Aorta (tissue), 5 donors: ENCODE measurements around the gene IRGM. TPM values are rescaled to one million over a fixed set of nuclear protein-coding genes. Genes with fewer than 3 reads are reported as not detected.
"Not testable (repeated sequence)": the region's sequence is repeated elsewhere in the genome, so short reads cannot be mapped to it uniquely, and the experiment has no call there.

Experiments used
- ATAC-seq: fragments of 200-7000 bp; cut with Tn5 transposase; one replicate; pipeline ENCODE4 v1.9.1; 2022; ENCODE audit warnings: moderate library complexity; ENCODE audit not compliant: low FRiP score
- DNase-seq, 2 donors: peaks; one replicate each; pipeline ENCODE4 v3.0.0-alpha.2; 2020
- H3K27ac ChIP-seq, 2 donors: one replicate each; pipeline ENCODE4 v1.5.1; 2013; ENCODE audit warnings: low read length in 2 of 2, mild to moderate bottlenecking in 2 of 2, moderate library complexity in 2 of 2, control low read depth in 1 of 2, inconsistent platforms in 1 of 2, low read depth in 1 of 2
- H3K27me3 ChIP-seq, 2 donors: one replicate each; pipeline ENCODE4 v1.6.1; 2013; ENCODE audit warnings: control low read depth in 1 of 2, low read length in 1 of 2, mild to moderate bottlenecking in 1 of 2, moderate library complexity in 1 of 2; ENCODE audit not compliant: insufficient read depth in 2 of 2, control insufficient read depth in 1 of 2
- H3K36me3 ChIP-seq, 2 donors: one replicate each; pipeline ENCODE4 v1.6.1; 2013; ENCODE audit warnings: control low read depth in 1 of 2, low read length in 1 of 2, mild to moderate bottlenecking in 1 of 2; ENCODE audit not compliant: insufficient read depth in 2 of 2, control insufficient read depth in 1 of 2
- H3K4me1 ChIP-seq, 2 donors: one replicate each; pipeline ENCODE4 v1.6.1; 2013; ENCODE audit warnings: low read length in 2 of 2, control low read depth in 1 of 2, mild to moderate bottlenecking in 1 of 2, moderate library complexity in 1 of 2; ENCODE audit not compliant: insufficient read depth in 2 of 2, control insufficient read depth in 1 of 2
- H3K4me3 ChIP-seq, 2 donors: one replicate each; pipeline ENCODE4 v1.5.1; 2013; ENCODE audit warnings: low read length in 2 of 2, control low read depth in 1 of 2, mild to moderate bottlenecking in 1 of 2
- H3K9me3 ChIP-seq: one replicate; pipeline ENCODE4 v1.6.1; 2013; ENCODE audit warnings: mild to moderate bottlenecking, low read length; ENCODE audit not compliant: control insufficient read depth
- WGBS, 2 donors: extraction: QIAGEN DNeasy Blood & Tissue Kit; methylation state at CpG; one replicate each; pipeline ENCODE4 v1.1.7; 2013; 5-methylcytosine and 5-hydroxymethylcytosine counted together
- intact Hi-C, 2 donors: fragments of 100-400 bp; cut with DNase I; formaldehyde crosslinking; loops; one replicate each; pipeline versions ENCODE4 v1.14.2 to v1.15.0; 2022
- long read RNA-seq, 2 donors: library from polyadenylated mRNA; unstranded; transcript quantifications; one replicate each; pipeline ENCODE4 v2.0.0, GENCODE V29; 2020 to 2021
- polyA plus RNA-seq, 2 donors: library from polyadenylated mRNA; stranded (reverse); fragments of 200-250 nt; gene quantifications; one replicate each; pipeline ENCODE4 v1.2.3, GENCODE V29; 2013
- total RNA-seq, 2 donors: library from RNA; stranded (reverse); fragmentation: NEBNext Ultra II Directional; extraction: Animal tissue kit (Norgen Biotek cat#: 25700); gene quantifications; one replicate each; pipeline ENCODE4 v1.2.1, GENCODE V29; 2021
- donor health status: healthy with polysubstance abuse.
- donor health status: Bipolar disorder and iron deficiency.
- donor health status: DM: no; HTN: no; CAD: no.
- donor health status: DM: no; HTN: no; CAD: no.
- donor health status: DM: yes; HTN: yes; CAD: no.

IRGM gene
- total RNA-seq (under 1 TPM in 1 of 2 donors, not detected in 1; 0.30 TPM), polyA plus RNA-seq (not detected)
- long read RNA-seq, donor 1, partial matches to known transcripts: 0 of 1 reads
- long read RNA-seq, donor 1, other reads (novel, unspliced or antisense): 1 of 1 reads
- long read RNA-seq, donor 2: 0 reads

- 79 to 82% methylated on average over 2 to 3 of the region's 3 CpGs for WGBS, 2 donors
- not testable (repeated sequence) for H3K4me3 ChIP-seq, DNase-seq, H3K27ac ChIP-seq, H3K4me1 ChIP-seq, H3K9me3 ChIP-seq, ATAC-seq, H3K36me3 ChIP-seq, H3K27me3 ChIP-seq
- intact Hi-C loops: loop anchor here (2.0 to 10.0 kb wide), 3 partner anchors 44 to 391 kb away; no protein-coding TSS in a partner anchor
Measured at GRCh38 chr5:150846308-150846653, at the start of gene IRGM. Gene IRGM, plus strand, starts transcription at chr5:150846521. Its CDS starts 1,603 bp downstream, at chr5:150848124.

- Histone ChIP-seq H3K4me1 (no peaks in the 10 kb centered on the region), H3K9me3 (no peaks in the 10 kb centered on the region), H3K27me3 (no peaks in the 10 kb centered on the region), H3K36me3 (peaks cover 0 to 9% of the 10 kb centered on the region in 2 donors), H3K4me3 (no peak overlapping the region), H3K27ac (no peak overlapping the region)
- DNase-seq: no peak
- no peak for ATAC-seq
- intact Hi-C loops: no loop called here
- 96 to 99% methylated on average over 2 of the region's 2 CpGs for WGBS, 2 donors
Measured at GRCh38 chr5:150797384-150797783, 48.9 kb upstream of the IRGM start.

- no peak for DNase-seq
- peak overlapping the region in 1 of 2 donors; percentile 44 for H3K27ac ChIP-seq
- 4% methylated on average over 15 of the region's 15 CpGs for WGBS, 2 donors
- H3K36me3 ChIP-seq: no peaks in the 10 kb centered on the region
- ATAC-seq: peak; percentile 89
- intact Hi-C loops: loop anchor here in 1 of 2 donors (5.0 kb wide), 1 partner anchor 46 kb away; the partner anchor contains the start of gene IRGM
- peak overlapping the region; percentile 8 to 48 for H3K4me3 ChIP-seq
- H3K4me1 ChIP-seq: no peaks in the 10 kb centered on the region
- no peaks in the 10 kb centered on the region for H3K9me3 ChIP-seq
- no peaks in the 10 kb centered on the region for H3K27me3 ChIP-seq
Measured at GRCh38 chr5:150801117-150801927, 45.0 kb upstream of the IRGM start.

- WGBS, 2 donors: 92 to 93% methylated on average over 6 of the region's 6 CpGs
- H3K4me1 ChIP-seq: no peaks in the 10 kb centered on the region
- H3K9me3 ChIP-seq: no peaks in the 10 kb centered on the region
- intact Hi-C loops: loop anchor here in 1 of 2 donors (5.0 kb wide), 1 partner anchor 43 kb away; the partner anchor contains the start of gene IRGM
- H3K4me3 ChIP-seq: no peak overlapping the region
- H3K27me3 ChIP-seq: no peaks in the 10 kb centered on the region
- DNase-seq (no peak), ATAC-seq (no peak)
- no peaks in the 10 kb centered on the region for H3K36me3 ChIP-seq
- H3K27ac ChIP-seq: no peak overlapping the region
Measured at GRCh38 chr5:150804388-150804787, 41.9 kb upstream of the IRGM start.

- Histone ChIP-seq H3K27me3 (no peaks in the 10 kb centered on the region), H3K27ac (no peak overlapping the region), H3K9me3 (no peaks in the 10 kb centered on the region), H3K4me1 (no peaks in the 10 kb centered on the region), H3K36me3 (no peaks in the 10 kb centered on the region), H3K4me3 (no peak overlapping the region)
- ATAC-seq (no peak), DNase-seq (no peak)
- WGBS, 2 donors: 83 to 91% methylated on average over 3 of the region's 3 CpGs
- intact Hi-C loops: no loop called here
Measured at GRCh38 chr5:150809363-150809762, 37.0 kb upstream of the IRGM start.

GRCh38 chr5:150815010-150815409 is 31.3 kb upstream of the IRGM start:
- no peak overlapping the region for H3K4me3 ChIP-seq
- H3K27me3 ChIP-seq: no peaks in the 10 kb centered on the region
- DNase-seq (no peak), ATAC-seq (no peak)
- no peaks in the 10 kb centered on the region for H3K36me3 ChIP-seq
- no peaks in the 10 kb centered on the region for H3K9me3 ChIP-seq
- intact Hi-C loops: no loop called here
- H3K27ac ChIP-seq: no peak overlapping the region
- no peaks in the 10 kb centered on the region for H3K4me1 ChIP-seq

- WGBS, 2 donors: 87 to 89% methylated on average over 2 of the region's 2 CpGs
Measured at GRCh38 chr5:150816946-150817345, 29.4 kb upstream of the IRGM start.

GRCh38 chr5:150829744-150830143 is 16.6 kb upstream of the IRGM start:
- no peaks in the 10 kb centered on the region for H3K9me3 ChIP-seq
- H3K27me3 ChIP-seq: no peaks in the 10 kb centered on the region
- 73 to 76% methylated on average over 5 of the region's 5 CpGs for WGBS, 2 donors
- no peak for DNase-seq
- H3K4me3 ChIP-seq: no peak overlapping the region
- intact Hi-C loops: no loop called here
- no peaks in the 10 kb centered on the region for H3K36me3 ChIP-seq
- no peak overlapping the region for H3K27ac ChIP-seq
- ATAC-seq: no peak
- no peaks in the 10 kb centered on the region for H3K4me1 ChIP-seq

More at GRCh38 chr5:150816946-150817345, 29.4 kb upstream of the IRGM start:
- H3K27ac ChIP-seq: no peak overlapping the region
- no peak for ATAC-seq
- intact Hi-C loops: no loop called here
- no peaks in the 10 kb centered on the region for H3K4me1 ChIP-seq
- no peak for DNase-seq
- H3K4me3 ChIP-seq: no peak overlapping the region
- no peaks in the 10 kb centered on the region for H3K9me3 ChIP-seq
- no peaks in the 10 kb centered on the region for H3K36me3 ChIP-seq
- no peaks in the 10 kb centered on the region for H3K27me3 ChIP-seq

GRCh38 chr5:150831821-150832220 is 14.5 kb upstream of the IRGM start:
- H3K9me3 ChIP-seq, H3K4me3 ChIP-seq, intact Hi-C loops, H3K27ac ChIP-seq, H3K4me1 ChIP-seq, DNase-seq, H3K36me3 ChIP-seq, H3K27me3 ChIP-seq, ATAC-seq: not testable (repeated sequence)
- 79 to 84% methylated on average over 3 of the region's 3 CpGs for WGBS, 2 donors
